Stimulated activated CD8-positive, alpha-beta memory T cell treated with anti-CD3 and anti-CD28 coated beads, Interleukin-12 subunit alpha, Interleukin-12 subunit beta, amount 100 ng/mL, for 1 hour (primary cell): ENCODE measurements around the gene IL26.

Experiments
- DNase-seq: peaks from one replicate; pipeline ENCODE4 v3.0.0-alpha.2; 2020; ENCODE audit warnings: low read depth

IL26 gene

GRCh38 chr12:68156636-68157035 is 69.0 kb downstream of the IL26 start:
- DNase-seq: no peak

GRCh38 chr12:68154779-68155178 is 70.8 kb downstream of the IL26 start:
- DNase-seq: no peak
